A673 (cell line): Measurements from ENCODE around the gene CTTNBP2. TPM values are rescaled to one million over a fixed set of nuclear protein-coding genes. Genes with fewer than 3 reads are reported as not detected.

ENCODE experiments used
- BruUV-seq: library from RNA; stranded (reverse); fragments of 400-500 nt; replicated peaks from 2 replicates; lab custom pipeline; 2021; lab: Mats Ljungman, UMichigan
- CTCF ChIA-PET: fragments of 300-600 bp; sonication (Branson Sonifier 250); formaldehyde crosslinking; loops from one replicate; lab custom pipeline; 2022; ENCODE audit warnings: antibody characterized with exemption; lab: Charles Lee
- POLR2A ChIA-PET: fragments of 300-600 bp; sonication (Branson Sonifier 250); formaldehyde crosslinking; loops from one replicate; lab custom pipeline; 2022; ENCODE audit warnings: antibody characterized with exemption; ENCODE audit not compliant: low non-redundant PET; lab: Charles Lee
- DNase-seq: peaks from one replicate; pipeline ENCODE4 v3.0.0-alpha.2; 2015; ENCODE audit warnings: low spot score
- H3K27ac ChIP-seq: fragments of 200-600 bp; sonication (generic); 2 replicates; pipeline ENCODE4 v1.5.1; 2016; ENCODE audit warnings: mixed run types, low read depth, mild to moderate bottlenecking, mixed read lengths, antibody characterized with exemption, low read length; ENCODE audit not compliant: poor library complexity, severe bottlenecking
- H3K27me3 ChIP-seq: fragments of 200-600 bp; sonication (generic); replicated peaks from 2 replicates; pipeline ENCODE4 v1.6.1; 2017; ENCODE audit warnings: mixed run types, low read depth, mild to moderate bottlenecking, mixed read lengths, antibody characterized with exemption, low read length; ENCODE audit not compliant: insufficient read depth, poor library complexity
- H3K36me3 ChIP-seq: fragments of 200-600 bp; sonication (generic); 2 replicates; pipeline ENCODE4 v1.6.1; 2016; ENCODE audit warnings: mixed run types, mild to moderate bottlenecking, mixed read lengths, antibody characterized with exemption, low read length; ENCODE audit not compliant: insufficient read depth, poor library complexity, severe bottlenecking
- H3K4me1 ChIP-seq: fragments of 200-600 bp; sonication (generic); 2 replicates; pipeline ENCODE4 v1.6.1; 2017; ENCODE audit warnings: mixed run types, mild to moderate bottlenecking, mixed read lengths, antibody characterized with exemption, low read length; ENCODE audit not compliant: insufficient read depth, poor library complexity, severe bottlenecking
- H3K4me3 ChIP-seq: fragments of 200-600 bp; sonication (generic); 2 replicates; pipeline ENCODE4 v1.5.1; 2016; ENCODE audit warnings: low read depth, mixed run types, mild to moderate bottlenecking, mixed read lengths, low read length; ENCODE audit not compliant: poor library complexity, severe bottlenecking
- H3K9me3 ChIP-seq: fragments of 200-600 bp; sonication (generic); 2 replicates; pipeline ENCODE4 v1.6.1; 2016; ENCODE audit warnings: mixed run types, low read depth, mild to moderate bottlenecking, mixed read lengths, antibody characterized with exemption, low read length; ENCODE audit not compliant: poor library complexity, severe bottlenecking
- CTCF ChIP-seq: fragments of 300-800, 200-600 bp; sonication (generic); conservative IDR thresholded peaks from 2 replicates; pipeline ENCODE4 v1.5.1; 2017; ENCODE audit warnings: low read depth, mild to moderate bottlenecking, antibody characterized with exemption, low read length, moderate library complexity, mixed read lengths
- EZH2 ChIP-seq: fragments of 200-600 bp; sonication (generic); IDR thresholded peaks from 2 replicates; pipeline ENCODE4 v1.6.1; 2017; ENCODE audit warnings: borderline replicate concordance, low read depth, mild to moderate bottlenecking, mixed read lengths, antibody characterized with exemption, low read length; ENCODE audit not compliant: poor library complexity, severe bottlenecking
- intact Hi-C: fragments of 100-400 bp; cut with micrococcal nuclease; formaldehyde crosslinking; loops from one replicate; pipeline ENCODE4 v1.10.0; 2022; ENCODE audit not compliant: unreplicated experiment
- total RNA-seq: library from RNA; stranded (reverse); gene quantifications from 2 replicates; pipeline ENCODE4 v1.2.3, GENCODE V29; 2021

CTTNBP2 gene
- total RNA-seq, 1 experiment from 2014 or later: 21.8 TPM

- ChIA-PET CTCF (no interaction called here), POLR2A (no interaction called here)
Observed at GRCh38 chr7:117895276-117895675, 22.0 kb upstream of the CTTNBP2 start.

DNA sequence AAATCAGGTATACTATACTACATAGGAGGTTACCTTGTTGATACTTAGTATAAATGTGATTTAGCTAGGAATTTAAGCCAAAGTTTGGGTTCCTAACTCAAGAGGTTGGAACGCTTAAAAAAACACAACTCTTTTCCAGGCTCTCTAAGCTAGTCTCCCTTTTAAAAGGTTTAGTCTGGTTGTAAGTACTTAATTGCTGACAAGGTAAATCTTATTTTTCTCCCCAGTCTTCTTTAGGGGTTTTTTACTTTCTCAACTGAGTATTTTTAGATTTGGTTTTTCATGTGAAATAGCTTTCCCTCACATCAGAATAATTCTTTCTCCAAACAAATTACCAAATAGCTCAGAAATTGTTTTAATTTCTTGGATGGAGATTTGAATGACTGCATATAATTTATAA is 20.8 kb upstream of the CTTNBP2 start:
- POLR2A ChIA-PET: interaction anchor here (0.5 kb wide), 1 partner anchor 124 kb away, joined by 4 read pairs; no protein-coding TSS in a partner anchor
- no peaks in the 10 kb centered on the region for H3K27me3 ChIP-seq
- intact Hi-C loops: no loop called here
- H3K4me3 ChIP-seq: no peak overlapping the region
- DNase-seq: no peak
- no peaks in the 10 kb centered on the region for H3K9me3 ChIP-seq
- CTCF ChIA-PET: no interaction called here
- no TSS peak for BruUV-seq
- no peak overlapping the region for H3K27ac ChIP-seq
- H3K36me3 ChIP-seq: no peaks in the 10 kb centered on the region
- TF ChIP-seq CTCF (no peak), EZH2 (no peak)
- no peaks in the 10 kb centered on the region for H3K4me1 ChIP-seq

More at GRCh38 chr7:117895276-117895675, 22.0 kb upstream of the CTTNBP2 start:
- no peak overlapping the region for H3K27ac ChIP-seq
- DNase-seq: no peak
- no peak for TF ChIP-seq CTCF
- no peak for TF ChIP-seq EZH2
- H3K4me3 ChIP-seq: no peak overlapping the region
- intact Hi-C loops: no loop called here
- no TSS peak for BruUV-seq
- no peaks in the 10 kb centered on the region for H3K27me3 ChIP-seq
- H3K9me3 ChIP-seq: no peaks in the 10 kb centered on the region
- no peaks in the 10 kb centered on the region for H3K4me1 ChIP-seq
- H3K36me3 ChIP-seq: no peaks in the 10 kb centered on the region

DNA sequence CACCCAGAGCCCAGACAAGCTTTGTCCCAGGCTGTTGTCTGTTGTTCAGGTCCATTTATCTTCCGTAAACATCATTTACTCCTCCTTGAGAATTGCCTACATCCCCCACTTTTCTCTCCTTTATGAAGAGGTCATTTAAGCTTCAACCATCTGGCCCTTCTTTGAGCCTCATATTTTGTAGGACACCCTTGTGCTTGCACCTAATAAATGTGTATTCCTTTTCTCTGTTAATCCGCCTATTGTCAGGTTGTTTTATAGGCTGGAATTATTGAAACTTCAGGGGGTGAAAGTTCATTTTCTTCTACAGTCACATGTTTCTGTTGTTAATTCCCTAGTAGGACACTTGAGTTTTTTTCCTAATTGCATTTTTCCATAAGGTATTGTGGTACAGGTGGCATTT is 19.6 kb upstream of the CTTNBP2 start:
- intact Hi-C loops: no loop called here
- BruUV-seq: no TSS peak

More for the DNA sequence above, 19.6 kb upstream of the CTTNBP2 start:
- Histone ChIP-seq H3K36me3 (no peaks in the 10 kb centered on the region), H3K27ac (no peak overlapping the region), H3K9me3 (no peaks in the 10 kb centered on the region), H3K4me3 (no peak overlapping the region), H3K27me3 (no peaks in the 10 kb centered on the region), H3K4me1 (no peaks in the 10 kb centered on the region)
- ChIA-PET POLR2A (no interaction called here), CTCF (no interaction called here)
- TF ChIP-seq EZH2: no peak
- no peak for TF ChIP-seq CTCF
- no peak for DNase-seq
